GM23338 (cell line): ENCODE results near the gene NEUROG2.

ENCODE experiments used
- CTCF ChIP-seq, 2 experiments: fragments of 200-600 bp in 1 of 2; sonication (generic) in 1 of 2; conservative IDR thresholded peaks; 2 replicates each; pipeline versions ENCODE4 v1.5.1 to v1.6.1; 2016 to 2017; ENCODE audit warnings: antibody characterized with exemption in 2 of 2, low read depth in 2 of 2, mild to moderate bottlenecking in 2 of 2, moderate library complexity in 1 of 2
- ETS1 ChIP-seq: IDR thresholded peaks from 2 replicates; pipeline ENCODE4 v1.6.1; 2016; ENCODE audit warnings: antibody characterized with exemption
- EZH2 ChIP-seq: fragments of 200-600 bp; sonication (generic); IDR thresholded peaks from one replicate; pipeline ENCODE4 v1.8.0; 2017; ENCODE audit warnings: antibody characterized with exemption, mild to moderate bottlenecking, low read depth; ENCODE audit not compliant: unreplicated experiment
- EZH2phosphoT487 ChIP-seq: fragments of 200-600 bp; sonication (generic); IDR thresholded peaks from one replicate; pipeline ENCODE4 v1.8.1; 2018; ENCODE audit warnings: antibody characterized with exemption; ENCODE audit not compliant: unreplicated experiment
- POLR2AphosphoS5 ChIP-seq: IDR thresholded peaks from 2 replicates; pipeline ENCODE4 v1.6.1; 2016; ENCODE audit warnings: antibody characterized with exemption, low read depth
- REST ChIP-seq: IDR thresholded peaks from one replicate; pipeline ENCODE4 v1.6.1; 2018; ENCODE audit warnings: antibody characterized with exemption; ENCODE audit not compliant: unreplicated experiment

- 0 out of 2 replicates have a peak, but pooled peaks have one; percentile 21 for TF ChIP-seq POLR2AphosphoS5
- TF ChIP-seq CTCF (conservative IDR thresholded peaks at IDR 0.05; ENCODE audit: low read depth in 2 of 2): peak; percentile 54 to 67
- TF ChIP-seq EZH2phosphoT487: no peak
- no peak for TF ChIP-seq REST
- peak; percentile 71 for TF ChIP-seq EZH2
- no peak for TF ChIP-seq ETS1
Measured at GRCh38 chr4:112519689-112520597, 4.0 kb upstream of the NEUROG2 start.
